ENCODE data around the gene NAT8L.
"Not testable (repeated sequence)": the region's sequence is repeated elsewhere in the genome, so short reads cannot be mapped to it uniquely, and the experiment has no call there.

NAT8L gene, protein sequence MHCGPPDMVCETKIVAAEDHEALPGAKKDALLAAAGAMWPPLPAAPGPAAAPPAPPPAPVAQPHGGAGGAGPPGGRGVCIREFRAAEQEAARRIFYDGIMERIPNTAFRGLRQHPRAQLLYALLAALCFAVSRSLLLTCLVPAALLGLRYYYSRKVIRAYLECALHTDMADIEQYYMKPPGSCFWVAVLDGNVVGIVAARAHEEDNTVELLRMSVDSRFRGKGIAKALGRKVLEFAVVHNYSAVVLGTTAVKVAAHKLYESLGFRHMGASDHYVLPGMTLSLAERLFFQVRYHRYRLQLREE

DNA sequence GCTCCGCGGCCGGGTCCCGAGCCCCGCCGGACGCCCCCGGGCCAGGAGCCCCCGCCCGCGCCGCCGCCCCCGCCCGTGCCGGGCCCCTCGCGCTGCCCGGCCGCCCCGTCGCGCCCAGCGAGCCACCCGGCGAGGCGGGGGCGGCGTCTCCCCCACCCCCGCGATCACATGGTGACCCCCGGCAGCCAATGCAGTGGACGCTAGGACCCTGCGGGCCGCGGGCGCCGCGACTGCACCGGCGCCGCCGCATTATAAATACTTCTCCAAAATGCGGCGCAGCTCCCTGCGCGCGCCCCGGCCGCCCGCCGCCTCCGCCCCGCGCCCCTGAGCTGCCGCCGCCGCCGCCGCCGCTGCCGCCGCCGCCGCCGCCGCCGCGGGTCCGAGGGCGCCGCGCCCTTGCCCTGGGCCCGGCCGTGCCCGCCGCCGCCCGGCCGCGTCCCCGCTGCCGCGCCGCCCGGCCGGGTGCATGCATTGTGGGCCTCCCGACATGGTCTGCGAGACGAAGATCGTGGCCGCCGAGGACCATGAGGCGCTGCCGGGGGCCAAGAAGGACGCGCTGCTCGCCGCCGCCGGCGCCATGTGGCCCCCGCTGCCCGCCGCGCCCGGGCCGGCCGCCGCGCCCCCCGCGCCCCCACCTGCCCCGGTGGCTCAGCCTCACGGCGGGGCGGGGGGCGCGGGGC lies at the start of gene NAT8L:
Gene NAT8L (plus strand): TSS at position 282 of the 680 bp plus-strand sequence. CDS start 185 bp downstream, at position 467.
- DNase-seq, result peak; percentile 76

DNA sequence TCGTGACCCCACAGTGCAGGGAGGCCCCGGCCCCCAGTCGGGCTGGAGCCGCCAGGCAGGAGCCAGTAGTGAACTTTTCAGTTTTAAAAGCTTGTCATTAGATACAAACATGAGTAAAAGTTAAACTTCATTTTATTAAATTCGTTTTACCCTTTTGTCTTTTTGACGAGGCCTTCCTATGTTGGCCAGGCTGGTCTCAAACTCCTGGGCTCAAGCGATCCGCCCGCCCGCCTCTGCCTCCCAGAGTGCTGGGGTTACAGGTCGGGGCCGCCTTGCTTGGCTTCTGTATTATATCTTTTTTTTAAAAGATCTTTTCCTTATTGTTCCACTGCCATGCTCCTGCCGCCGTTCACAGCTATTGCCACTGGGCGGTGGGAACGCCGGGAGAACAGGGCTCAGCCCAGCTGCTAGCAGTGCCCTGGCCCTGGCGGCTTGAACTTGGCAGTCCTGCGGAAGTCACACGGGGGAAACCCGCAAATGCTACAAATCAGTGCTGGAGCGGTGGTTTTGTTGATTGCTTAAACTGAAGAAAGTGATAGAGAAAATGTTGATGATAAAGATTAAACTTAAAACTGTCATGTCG lies 49.4 kb upstream of the NAT8L start:
- peak; percentile 77 for DNase-seq

DNA sequence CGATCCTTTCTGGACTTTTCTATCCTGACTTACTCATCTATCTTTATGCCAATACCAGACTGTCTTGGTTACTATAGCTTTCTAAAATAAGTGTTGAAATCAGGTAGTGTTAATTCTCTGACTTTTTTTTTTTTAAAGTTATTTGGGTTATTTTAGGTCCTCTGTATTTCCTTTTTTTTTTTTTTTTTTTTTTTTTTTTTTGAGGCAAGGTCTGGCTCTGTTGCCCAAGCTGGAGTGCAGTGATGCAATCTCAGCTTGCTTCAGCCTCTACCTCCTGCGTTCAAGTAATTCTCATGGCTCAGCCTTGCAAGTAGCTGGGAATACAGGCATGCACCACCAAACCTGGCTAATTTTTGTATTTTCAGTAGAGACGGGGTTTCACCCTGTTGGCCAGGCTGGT lies 47.5 kb upstream of the NAT8L start:
- no peak for DNase-seq

DNA sequence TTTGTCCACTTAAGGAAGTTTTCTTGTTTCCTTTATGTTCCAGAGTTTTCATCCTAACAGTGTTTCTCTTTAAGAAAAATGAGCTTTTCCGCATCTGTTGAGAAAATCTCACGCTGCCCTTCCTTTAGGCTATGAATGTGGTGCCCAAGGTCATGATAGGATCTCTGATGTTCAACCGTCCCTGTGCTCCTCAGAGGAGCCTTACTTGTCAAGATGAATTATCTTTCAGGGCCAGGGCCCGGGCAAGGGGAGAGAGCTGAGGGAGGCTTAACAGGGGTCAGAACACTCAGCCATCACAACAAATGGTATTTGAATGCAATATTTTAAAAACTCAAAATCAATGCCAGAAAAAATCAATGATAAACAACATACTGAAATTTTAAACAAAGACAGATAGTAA lies 44.1 kb upstream of the NAT8L start:
- no peak for DNase-seq

DNA sequence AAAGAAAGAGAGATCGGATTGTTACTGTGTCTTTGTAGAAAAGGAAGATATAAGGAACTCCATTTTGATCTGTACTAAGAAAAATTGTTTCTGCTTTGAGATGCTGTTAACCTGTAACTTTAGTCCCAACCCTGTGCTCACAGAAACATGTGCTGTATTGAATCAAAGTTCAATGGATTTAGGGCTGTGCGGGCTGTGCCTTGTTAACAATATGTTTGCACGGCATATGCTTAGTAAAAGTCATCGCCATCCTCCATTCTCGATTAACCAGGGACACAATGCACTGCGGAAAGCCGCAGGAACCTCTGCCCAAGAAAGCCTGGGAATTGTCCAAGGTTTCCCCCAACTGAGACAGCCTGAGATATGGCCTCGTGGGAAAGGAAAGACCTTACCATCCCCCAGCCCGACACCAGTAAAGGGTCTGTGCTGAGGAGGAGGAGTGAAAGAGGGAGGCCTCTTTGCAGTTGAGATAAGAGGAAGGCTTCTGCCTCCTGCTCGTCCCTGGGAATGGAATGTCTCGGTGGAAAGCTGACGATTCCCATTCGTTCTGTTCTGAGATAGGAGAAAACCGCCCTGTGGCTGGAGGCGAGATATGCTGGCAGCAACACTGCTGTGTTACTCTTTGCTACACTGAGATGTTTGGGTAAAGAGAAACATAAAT lies 37.6 kb upstream of the NAT8L start:
- DNase-seq, result peak; percentile 23

DNA sequence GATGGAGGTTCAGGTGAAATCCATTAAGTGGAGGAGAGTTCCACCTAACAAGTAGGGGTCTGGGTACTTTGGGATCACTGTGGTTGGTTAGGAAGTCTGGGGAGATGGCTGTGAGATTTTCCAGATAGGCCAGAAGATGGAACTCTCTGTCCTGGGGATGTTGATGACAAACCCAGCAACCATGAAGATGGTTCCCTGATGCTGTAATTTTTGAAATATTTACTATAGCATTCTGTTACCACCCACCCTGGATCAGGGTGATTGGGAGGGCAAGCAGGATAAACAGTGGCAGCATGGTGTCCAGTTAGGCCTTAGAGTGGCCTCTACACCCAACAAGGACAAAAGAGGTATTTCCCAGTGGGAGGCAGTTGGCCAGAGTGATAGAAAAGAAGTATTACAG lies 34.4 kb upstream of the NAT8L start:
- DNase-seq, result no peak

DNA sequence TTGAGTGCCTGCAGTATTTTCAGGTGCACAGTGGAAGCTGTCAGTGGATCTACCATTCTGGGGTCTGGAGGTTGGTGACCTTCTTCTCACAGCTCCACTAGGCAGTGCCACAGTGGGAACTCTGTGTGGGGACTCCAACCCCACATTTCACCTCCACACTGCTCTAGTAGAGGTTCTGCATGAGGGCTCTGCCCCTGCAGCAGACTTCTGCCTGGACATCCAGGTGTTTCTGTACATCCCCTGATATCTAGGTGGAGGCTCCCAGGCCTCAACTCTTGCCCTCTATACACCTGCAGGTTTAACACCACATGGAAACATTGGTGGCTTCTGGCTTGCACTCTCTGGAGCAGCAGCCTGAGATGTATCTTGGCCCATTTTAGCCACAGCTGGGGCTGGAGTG lies 33.3 kb upstream of the NAT8L start:
- no peak for DNase-seq

DNA sequence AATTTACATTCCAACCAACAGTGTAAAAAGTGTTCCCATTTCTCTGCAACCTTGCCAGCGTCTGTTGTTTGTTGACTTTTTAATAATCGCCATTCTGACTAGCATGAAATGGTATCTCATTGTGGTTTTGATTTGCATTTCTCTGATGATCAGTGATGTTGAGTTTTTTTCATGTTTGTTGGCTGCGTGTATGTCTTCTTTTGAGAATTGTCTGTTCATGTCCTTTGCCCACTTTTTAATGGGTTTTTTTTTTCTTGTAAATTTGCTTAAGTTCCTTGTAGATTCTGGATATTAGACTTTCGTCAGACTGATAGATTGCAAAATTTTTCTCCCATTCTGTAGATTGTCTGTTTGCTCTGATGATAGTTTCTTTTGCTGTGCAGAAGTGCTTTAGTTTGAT lies 32.0 kb upstream of the NAT8L start:
- DNase-seq, result not testable (repeated sequence)

DNA sequence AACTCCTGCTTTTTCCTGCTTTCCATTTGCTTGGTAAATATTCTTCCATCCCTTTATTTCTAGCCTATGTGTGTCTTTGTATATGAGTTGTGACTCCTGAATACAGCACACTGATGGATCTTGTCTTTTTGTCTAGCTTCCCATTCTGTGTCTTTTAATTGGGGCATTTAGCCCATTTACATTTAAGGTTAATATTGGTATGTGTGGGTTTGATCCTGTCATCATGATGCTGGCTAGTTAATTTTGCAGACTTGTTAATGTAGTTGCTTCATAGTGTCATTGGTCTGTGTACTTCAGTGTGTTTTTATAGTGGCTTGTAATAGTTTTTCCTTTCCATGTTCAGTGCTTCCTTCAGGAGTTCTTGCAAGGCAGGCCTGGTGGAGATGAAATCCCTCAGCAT lies 28.0 kb upstream of the NAT8L start:
- DNase-seq, result not testable (repeated sequence)

DNA sequence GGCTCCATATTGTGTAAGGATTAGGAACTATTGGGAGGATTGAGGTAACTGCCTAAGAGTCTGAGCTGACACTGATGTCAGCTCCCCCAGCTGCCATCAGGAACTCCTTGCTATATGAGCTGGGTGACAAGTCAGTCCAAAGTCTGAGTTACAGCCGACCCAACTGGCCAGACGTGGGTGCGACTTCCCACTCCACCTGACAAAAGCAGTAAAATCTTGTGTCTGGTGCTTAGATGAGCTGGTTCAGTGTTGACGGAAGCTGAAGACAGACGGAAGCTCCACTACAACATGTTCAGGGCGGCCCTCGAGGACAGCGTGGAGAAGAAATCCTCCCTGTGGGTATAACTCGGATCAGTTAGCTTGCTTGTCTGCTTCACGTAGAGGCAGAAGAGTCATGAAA lies 22.8 kb upstream of the NAT8L start:
- DNase-seq, result peak; percentile 32

DNA sequence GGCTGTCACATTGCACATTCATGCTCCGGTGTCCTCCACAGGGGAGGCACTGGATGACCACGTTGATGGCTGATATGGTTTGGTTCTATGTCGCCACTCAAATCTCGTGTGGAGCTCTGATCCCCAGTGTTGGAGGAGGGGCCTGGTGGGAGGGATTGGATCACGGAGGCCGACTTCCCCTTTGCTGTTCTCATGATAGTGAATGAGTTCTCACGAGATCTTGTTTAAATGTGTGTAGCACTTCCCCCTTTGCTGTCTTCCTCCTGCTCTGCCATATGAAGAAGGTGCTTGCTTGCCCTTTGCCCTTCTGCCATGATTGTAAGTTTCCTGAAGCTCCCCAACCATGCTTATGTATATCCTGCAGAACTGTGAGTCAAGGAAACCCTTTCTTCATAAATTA lies 22.3 kb upstream of the NAT8L start:
- DNase-seq, result peak; percentile 96

DNA sequence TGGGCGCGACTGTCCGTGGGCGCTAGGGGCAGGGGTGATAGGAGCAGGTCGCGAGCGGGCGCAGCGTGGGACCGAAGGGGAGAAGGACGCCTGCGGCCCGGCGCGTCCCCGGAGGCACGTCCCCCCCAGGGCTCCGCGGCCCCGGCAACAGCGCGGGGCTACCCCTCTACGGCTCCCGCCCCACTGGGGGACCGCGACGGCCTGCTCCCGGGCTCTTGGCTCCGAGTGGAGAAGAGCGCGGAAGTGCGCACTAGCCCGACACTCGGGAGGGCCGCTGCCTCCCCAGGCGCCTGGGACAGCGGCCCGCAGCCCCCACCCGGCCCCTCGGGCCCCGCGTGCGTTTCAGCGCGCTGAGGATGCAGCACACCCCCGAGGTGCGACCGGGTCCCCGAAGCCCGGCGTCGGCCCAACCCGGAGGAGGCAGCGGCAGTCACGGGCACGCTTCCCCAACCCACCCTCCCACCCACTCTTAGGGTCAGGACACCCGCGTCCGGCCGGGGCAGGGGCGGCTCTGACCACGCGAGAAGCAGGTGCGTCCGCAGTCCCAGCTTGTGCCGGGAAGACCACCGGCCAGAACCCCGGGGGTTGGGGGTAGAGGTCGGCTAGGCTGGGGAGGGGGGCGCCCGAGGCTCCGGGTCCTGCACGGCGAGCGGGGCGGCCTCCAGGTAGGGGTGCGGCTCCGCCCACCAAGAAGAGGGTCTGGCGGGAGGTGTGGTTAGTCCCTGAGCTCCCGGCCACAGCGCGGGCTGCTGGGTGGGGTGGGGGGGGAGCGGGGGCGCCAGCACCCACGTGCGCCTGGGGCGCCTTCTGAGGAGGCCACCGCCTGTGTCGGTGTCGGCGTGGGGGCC lies 18.5 kb upstream of the NAT8L start:
- DNase-seq, result no peak

DNA sequence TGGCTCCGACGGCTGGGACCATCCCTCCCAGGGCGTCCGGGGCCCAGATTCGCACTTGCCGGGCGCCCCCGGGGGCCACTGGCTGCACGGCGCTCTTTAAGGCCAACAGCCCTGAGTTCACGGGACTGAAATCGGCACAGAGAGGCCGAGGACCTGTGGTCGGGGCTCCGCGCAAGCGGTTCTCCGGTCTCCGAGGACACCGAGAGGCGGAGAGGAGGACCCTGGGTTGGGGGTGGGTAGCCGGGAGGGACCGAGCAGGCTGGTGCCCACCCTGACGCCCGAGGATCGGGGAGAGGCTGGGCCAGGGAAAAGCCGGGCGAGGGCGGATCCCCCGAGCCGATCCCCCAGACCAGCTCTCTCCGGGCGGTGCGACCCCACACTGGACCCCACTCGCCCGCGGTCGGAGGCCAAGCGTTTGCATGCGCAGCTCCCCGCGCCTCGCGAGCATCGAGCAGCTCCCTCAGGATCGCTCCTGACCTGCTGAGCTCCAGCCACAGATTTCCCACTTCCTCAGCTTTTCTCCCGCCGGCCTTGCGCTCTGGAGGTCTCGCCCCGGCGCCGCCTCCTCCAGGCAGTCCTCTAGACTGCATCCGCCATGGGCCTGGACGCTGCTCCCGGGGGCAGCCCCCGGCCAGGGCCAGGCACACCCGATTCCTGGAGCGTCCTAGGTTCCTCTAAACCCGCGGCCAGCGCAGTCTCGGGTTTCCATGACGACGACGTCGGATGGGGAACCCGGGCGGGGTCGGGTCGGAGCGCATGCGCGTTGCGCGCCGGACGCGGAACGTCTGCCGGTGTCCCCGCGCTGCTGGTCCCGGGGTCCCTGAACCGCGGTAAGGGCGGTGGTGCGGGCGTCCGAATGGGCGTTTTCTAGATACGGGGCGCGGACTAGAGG lies 17.6 kb upstream of the NAT8L start:
- DNase-seq, result peak; percentile 96

DNA sequence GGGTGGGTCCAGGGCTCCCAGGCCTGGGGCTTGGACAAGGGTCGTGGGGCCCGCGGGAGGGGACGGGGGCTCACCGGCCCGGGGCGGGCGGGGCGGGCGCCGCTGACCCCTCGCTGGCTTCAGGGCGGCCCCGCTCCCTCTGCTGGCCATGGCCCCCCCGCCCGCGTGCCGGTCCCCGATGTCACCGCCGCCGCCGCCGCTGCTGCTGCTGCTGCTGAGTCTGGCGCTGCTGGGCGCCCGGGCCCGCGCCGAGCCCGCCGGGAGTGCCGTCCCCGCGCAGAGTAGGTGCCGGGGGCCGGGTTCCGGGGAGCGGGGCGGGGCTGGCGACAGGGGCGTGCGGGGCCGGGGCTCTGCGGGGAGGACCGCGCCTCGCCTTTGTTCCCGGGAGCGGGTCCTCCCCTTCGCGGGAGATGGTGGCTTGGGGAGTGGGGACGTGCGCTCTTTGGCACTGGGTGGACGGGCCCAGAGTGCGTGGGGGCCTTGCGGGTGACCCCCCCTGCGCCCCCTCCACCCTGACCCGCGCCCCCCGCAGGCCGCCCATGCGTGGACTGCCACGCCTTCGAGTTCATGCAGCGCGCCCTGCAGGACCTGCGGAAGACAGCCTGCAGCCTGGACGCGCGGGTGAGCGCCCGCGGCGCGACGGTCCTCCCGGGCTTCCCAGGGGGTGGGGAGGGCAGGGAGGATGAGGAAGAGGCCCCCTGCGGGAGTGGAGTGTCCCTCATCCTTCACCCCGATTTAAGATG lies 16.8 kb upstream of the NAT8L start:
- peak; percentile 28 for DNase-seq

DNA sequence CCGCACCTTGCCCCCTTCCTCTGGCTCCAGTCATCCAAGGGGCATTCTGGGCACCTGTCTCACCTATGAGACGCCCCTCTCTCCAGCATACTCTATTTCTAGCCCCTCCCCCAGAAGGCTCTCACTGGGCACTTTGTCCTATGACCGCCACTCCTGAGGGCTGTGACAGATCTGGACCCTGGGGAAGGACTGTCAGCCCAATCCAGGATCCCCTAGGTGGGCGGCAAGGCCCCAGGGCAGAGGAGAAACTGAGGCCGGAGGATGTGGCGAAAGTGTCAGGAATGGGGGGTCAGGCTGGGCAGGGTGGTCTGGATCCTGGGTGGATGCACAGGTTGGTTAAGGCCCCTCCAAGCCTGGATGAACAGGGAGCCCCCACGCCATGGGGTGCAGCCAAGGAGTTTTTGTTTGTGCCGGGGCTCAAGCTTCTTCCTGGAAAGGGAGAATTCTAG lies 16.2 kb upstream of the NAT8L start:
- no peak for DNase-seq

DNA sequence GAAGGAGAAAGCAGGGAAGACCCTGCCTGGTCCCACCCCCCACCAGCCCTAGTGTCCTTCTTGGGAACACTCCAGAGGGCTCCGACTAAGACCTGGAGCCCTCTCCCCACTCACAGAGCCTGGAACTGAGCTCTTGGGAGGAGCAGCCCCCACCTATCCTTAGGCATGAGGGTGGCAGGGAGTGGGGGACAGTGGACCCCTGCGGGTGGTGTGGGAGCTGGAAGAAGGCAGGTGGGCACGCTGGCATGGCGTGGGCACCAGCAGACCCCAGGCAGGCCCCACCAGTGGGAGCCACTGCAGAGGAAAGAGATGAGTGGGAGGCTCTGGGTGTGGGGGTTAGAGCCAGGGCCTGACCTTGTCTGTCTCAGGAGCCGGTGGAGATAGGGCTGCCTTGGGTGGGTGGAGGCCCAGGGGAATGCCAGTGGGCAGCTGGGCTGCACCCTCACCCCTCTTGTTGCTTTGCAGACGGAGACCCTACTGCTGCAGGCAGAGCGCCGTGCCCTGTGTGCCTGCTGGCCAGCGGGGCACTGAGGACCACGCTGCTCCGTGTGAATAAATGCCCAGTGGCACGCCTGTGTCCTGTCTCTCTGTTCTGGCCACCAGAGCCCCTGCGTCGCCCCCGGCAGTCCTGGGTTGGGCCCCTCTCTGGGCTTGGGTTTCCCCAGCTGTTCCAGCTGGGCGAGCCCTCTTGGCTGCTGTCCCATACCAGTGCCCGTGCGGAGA lies 15.6 kb upstream of the NAT8L start:
- no peak for DNase-seq

DNA sequence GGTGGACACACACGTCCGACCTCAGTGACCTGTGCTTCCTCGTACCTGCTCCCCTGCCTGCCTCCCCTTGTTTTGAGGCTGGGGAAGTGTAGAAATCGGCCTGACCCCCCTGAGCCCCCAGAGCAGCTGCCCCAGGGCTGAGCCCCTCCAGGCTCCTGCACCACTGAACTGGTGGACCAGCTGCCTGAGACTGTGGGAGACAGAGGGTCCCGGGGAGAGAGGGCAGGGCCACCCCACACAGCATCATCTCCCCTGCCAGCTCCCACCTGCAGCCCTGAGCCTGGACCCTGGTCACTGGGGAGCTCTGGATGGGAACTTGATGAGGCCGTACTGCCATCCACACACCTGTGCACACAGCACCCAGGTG lies 15.0 kb upstream of the NAT8L start:
- DNase-seq, result no peak

DNA sequence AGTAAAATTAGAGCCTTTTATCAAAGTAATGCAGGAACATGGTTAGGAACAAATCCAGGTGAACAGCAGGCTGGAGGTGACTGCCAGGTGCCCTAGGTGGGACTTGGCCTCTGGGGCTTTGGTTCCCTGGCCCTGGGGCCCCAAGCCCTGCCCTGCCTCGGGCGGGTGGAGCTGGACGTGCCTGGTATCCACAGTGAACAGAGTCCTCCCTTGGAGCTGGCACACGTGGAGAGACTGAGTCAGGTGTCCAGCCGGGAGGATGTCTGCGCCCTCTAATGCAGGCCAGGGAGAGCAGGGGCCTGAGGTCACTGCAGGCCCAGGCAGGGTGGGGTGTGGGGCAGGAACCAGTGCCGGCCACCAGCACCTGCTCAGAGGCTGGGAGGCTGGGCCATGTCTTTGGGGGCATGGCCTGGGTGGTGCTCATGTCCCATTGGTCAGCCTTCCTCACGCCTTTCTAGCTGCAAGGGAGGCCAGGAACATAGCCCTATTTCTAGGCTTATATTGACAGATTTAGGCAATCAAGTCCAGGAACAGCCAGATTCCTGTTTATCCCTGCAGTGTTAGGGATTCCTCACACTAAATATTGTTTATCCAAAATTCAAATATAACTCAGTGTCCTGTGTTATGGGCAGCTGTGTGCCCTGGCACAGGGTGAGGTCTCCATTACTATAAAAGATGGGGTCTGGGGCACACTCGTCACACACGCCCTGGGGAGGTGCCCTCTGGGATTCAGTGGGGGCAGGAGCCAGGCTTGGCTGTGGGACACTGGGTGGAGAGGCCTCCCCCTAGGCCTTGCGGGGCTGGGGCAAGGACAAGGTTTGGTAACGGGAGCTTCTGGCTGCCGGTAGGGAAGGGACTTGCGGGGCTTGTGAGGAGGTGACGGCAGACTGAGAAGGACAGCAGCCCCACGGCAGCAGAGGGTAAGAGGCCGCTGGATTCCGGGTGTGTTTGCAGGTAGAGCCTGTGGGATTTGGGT lies 14.3 kb upstream of the NAT8L start:
- no peak for DNase-seq

DNA sequence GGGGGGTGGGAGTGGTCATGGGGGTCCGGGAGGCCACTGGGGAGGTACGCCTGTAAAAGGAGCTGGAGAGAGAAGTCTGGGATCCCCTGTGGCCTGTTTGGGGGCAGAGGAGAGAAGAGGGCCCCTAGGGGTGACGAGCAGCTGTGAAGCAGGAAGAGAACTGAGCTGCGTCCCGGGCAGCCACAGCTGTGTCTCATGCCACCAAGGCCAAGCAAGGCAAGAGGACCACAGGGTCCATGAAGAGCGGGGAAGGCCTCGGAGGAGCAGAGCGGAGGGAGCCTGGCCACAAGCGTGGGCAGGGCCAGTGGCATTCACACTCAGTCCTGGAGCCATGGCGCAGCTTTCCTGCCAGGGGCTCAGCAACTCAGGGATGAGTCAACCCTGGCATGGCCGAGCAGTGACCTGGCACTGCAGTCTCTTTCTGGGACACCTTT lies 13.6 kb upstream of the NAT8L start:
- no peak for DNase-seq

Data from OCI-M1 (cell line).